OCI-LY7 (cell line): ENCODE results near the gene NCF4. TPM values are rescaled to one million over a fixed set of nuclear protein-coding genes. Genes with fewer than 3 reads are reported as not detected.

ENCODE experiments used
- BruUV-seq: library from RNA; stranded (reverse); fragments of 400-500 nt; replicated peaks from 2 replicates; lab custom pipeline; 2021; lab: Mats Ljungman, UMichigan
- CTCF ChIA-PET: fragments of 300-600 bp; sonication (Branson Sonifier 250); formaldehyde crosslinking; loops from one replicate; lab custom pipeline; 2022; ENCODE audit warnings: antibody characterized with exemption; ENCODE audit not compliant: unreplicated experiment; lab: Charles Lee
- POLR2A ChIA-PET: fragments of 300-600 bp; sonication (Branson Sonifier 250); formaldehyde crosslinking; loops from one replicate; lab custom pipeline; 2022; ENCODE audit warnings: antibody characterized with exemption; lab: Charles Lee
- DNase-seq: peaks from one replicate; pipeline ENCODE4 v3.0.0-alpha.2; 2015; ENCODE audit warnings: low spot score
- H2AFZ ChIP-seq: fragments of 200-600 bp; sonication (generic), shearing (Covaris generic); 2 replicates; pipeline ENCODE4 v1.6.1; 2014; ENCODE audit warnings: mild to moderate bottlenecking, antibody characterized with exemption, low read length, moderate library complexity
- H3K27ac ChIP-seq: fragments of 200-600 bp; sonication (generic); 2 replicates; pipeline ENCODE4 v1.5.1; 2014; ENCODE audit warnings: mixed run types, low read depth, mild to moderate bottlenecking, moderate library complexity, low read length, inconsistent platforms; ENCODE audit not compliant: poor library complexity, severe bottlenecking
- H3K36me3 ChIP-seq: fragments of 200-600 bp; sonication (generic); 2 replicates; pipeline ENCODE4 v1.6.1; 2014; ENCODE audit warnings: mild to moderate bottlenecking, antibody characterized with exemption, low read length, moderate library complexity, mixed read lengths; ENCODE audit not compliant: insufficient read depth
- H3K4me1 ChIP-seq: fragments of 200-600 bp; sonication (generic); 2 replicates; pipeline ENCODE4 v1.5.1; 2014; ENCODE audit warnings: mild to moderate bottlenecking, low read length; ENCODE audit not compliant: insufficient read depth, poor library complexity, severe bottlenecking
- H3K4me2 ChIP-seq: fragments of 200-600 bp; sonication (generic); 2 replicates; pipeline ENCODE4 v1.6.1; 2014; ENCODE audit warnings: mild to moderate bottlenecking, low read length
- H3K4me3 ChIP-seq: fragments of 200-600 bp; sonication (generic); 2 replicates; pipeline ENCODE4 v1.5.1; 2014; ENCODE audit warnings: mild to moderate bottlenecking, low read depth, low read length; ENCODE audit not compliant: poor library complexity, severe bottlenecking
- H3K79me2 ChIP-seq: fragments of 200-600 bp; sonication (generic); 2 replicates; pipeline ENCODE4 v1.6.1; 2016; ENCODE audit warnings: low read depth, mild to moderate bottlenecking, low read length, moderate library complexity, mixed read lengths; ENCODE audit not compliant: insufficient read depth
- H3K9me2 ChIP-seq: fragments of 200-600 bp; sonication (generic); 2 replicates; pipeline ENCODE4 v1.6.1; 2016; ENCODE audit warnings: mild to moderate bottlenecking, low read length, mixed read lengths; ENCODE audit not compliant: insufficient read depth
- H3K9me3 ChIP-seq: fragments of 200-600 bp; sonication (generic); 2 replicates; pipeline ENCODE4 v1.6.1; 2014; ENCODE audit warnings: mild to moderate bottlenecking, mixed run types, low read length, mixed read lengths
- H4K20me1 ChIP-seq: fragments of 200-600 bp; sonication (generic); 2 replicates; pipeline ENCODE4 v1.6.1; 2014; ENCODE audit warnings: mild to moderate bottlenecking, antibody characterized with exemption, low read length, moderate library complexity, mixed read lengths; ENCODE audit not compliant: insufficient read depth
- EZH2phosphoT487 ChIP-seq: fragments of 200-600 bp; sonication (generic); IDR thresholded peaks from 2 replicates; pipeline ENCODE4 v1.6.1; 2018; ENCODE audit warnings: low read depth, borderline replicate concordance, mild to moderate bottlenecking, mixed run types, antibody characterized with exemption, low read length, moderate library complexity, mixed read lengths
- intact Hi-C: fragments of 100-400 bp; cut with micrococcal nuclease; formaldehyde crosslinking; loops from one replicate; pipeline ENCODE4 v1.10.0; 2022; ENCODE audit not compliant: unreplicated experiment
- total RNA-seq, 2 experiments: library from RNA; depleted of rRNA in 1 of 2; stranded (reverse); fragments of >200 nt in 1 of 2; shearing (Covaris generic) in 1 of 2; gene quantifications; 2 replicates each; pipeline ENCODE4 v1.2.3, GENCODE V29; 2014 to 2022
- TF ChIP-seq, protein P1 (sequence below): fragments of 200-600 bp; sonication (generic); conservative IDR thresholded peaks from 2 replicates; pipeline ENCODE4 v1.5.1; 2014; ENCODE audit warnings: mild to moderate bottlenecking, antibody characterized with exemption, low read length, moderate library complexity, mixed read lengths

NCF4 gene
- total RNA-seq, 2 experiments from 2014 or later = 63.6 to 121 TPM

DNA sequence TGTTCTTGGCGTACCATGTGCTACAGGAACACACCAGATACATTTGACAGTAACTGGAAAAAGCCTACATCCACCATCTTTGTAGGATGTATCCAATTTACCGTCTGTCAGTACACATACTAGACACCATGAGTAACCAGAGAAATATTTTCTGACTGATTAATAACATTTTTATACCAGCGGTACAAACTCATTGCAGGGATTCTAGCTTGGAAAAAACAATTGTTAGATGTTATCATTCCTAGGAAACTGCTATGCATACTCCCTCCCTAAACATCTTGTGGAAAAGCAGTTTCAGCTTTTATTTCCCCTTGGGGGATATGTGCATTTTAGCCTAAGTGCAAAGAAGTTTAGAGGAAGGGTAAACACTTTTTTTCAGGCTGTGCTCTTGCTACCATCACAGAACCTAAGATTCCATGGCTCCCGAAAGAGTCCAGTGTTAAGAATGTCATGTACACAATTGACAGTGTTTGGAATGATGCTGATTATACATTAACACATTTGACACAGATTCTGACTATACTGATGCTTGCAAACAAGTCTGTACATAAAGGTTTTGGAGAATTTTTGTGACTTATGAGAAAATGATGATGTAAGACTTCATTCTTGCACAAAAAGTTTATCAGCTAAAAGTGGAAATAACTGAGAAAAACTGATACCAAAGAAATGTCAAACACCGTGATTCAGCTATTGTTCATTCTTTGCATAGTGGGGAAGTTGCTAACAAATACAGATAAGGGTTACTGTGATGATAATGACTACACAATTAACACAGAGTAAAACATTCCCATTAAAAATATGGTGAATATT is 23.7 kb downstream of the NCF4 start:
- no peak for DNase-seq
- intact Hi-C loops = no loop called here
- Histone ChIP-seq H3K4me1 (no peaks in the 10 kb centered on the region), H3K9me3 (peaks cover 15% of the 10 kb centered on the region), H3K36me3 (no peaks in the 10 kb centered on the region), H3K4me3 (no peak overlapping the region), H3K9me2 (no peaks in the 10 kb centered on the region), H3K4me2 (no peak overlapping the region), H3K79me2 (no peaks in the 10 kb centered on the region), H3K27ac (no peak overlapping the region), H2AFZ (no peak overlapping the region), H4K20me1 (no peaks in the 10 kb centered on the region)
- no TSS peak for BruUV-seq
- no peak for TF ChIP-seq EZH2phosphoT487
- TF ChIP-seq, protein P1, sequence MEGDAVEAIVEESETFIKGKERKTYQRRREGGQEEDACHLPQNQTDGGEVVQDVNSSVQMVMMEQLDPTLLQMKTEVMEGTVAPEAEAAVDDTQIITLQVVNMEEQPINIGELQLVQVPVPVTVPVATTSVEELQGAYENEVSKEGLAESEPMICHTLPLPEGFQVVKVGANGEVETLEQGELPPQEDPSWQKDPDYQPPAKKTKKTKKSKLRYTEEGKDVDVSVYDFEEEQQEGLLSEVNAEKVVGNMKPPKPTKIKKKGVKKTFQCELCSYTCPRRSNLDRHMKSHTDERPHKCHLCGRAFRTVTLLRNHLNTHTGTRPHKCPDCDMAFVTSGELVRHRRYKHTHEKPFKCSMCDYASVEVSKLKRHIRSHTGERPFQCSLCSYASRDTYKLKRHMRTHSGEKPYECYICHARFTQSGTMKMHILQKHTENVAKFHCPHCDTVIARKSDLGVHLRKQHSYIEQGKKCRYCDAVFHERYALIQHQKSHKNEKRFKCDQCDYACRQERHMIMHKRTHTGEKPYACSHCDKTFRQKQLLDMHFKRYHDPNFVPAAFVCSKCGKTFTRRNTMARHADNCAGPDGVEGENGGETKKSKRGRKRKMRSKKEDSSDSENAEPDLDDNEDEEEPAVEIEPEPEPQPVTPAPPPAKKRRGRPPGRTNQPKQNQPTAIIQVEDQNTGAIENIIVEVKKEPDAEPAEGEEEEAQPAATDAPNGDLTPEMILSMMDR = no peak
- ChIA-PET POLR2A (no interaction called here), CTCF (no interaction called here)

DNA sequence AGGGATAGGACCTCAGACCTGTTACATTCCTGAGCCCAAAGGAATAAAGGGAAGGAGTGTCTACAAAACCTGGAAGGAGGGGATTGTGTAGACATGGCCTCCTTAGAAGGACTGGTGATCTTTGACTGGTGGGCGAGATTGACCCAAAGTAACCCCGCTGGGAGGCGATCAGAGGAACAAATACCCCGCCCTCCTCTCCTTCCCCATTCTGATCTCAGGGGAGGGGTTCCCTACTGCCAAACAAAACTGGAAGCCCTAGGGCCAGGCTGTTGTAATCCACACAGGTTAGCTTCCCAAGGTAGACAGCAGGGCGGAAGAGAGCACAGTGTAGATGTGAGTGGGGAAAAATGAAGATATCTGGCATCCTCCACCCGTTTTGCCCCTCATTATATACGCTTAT is 24.7 kb downstream of the NCF4 start:
- Histone ChIP-seq H3K4me2 (no peak overlapping the region), H3K9me2 (no peaks in the 10 kb centered on the region), H3K4me1 (no peaks in the 10 kb centered on the region), H2AFZ (no peak overlapping the region), H3K36me3 (no peaks in the 10 kb centered on the region), H4K20me1 (no peaks in the 10 kb centered on the region), H3K27ac (no peak overlapping the region), H3K9me3 (peaks cover 15% of the 10 kb centered on the region), H3K4me3 (no peak overlapping the region), H3K79me2 (no peaks in the 10 kb centered on the region)
- BruUV-seq = no TSS peak
- POLR2A ChIA-PET = no interaction called here
- CTCF ChIA-PET = no interaction called here
- TF ChIP-seq, protein P1 = no peak
- no peak for TF ChIP-seq EZH2phosphoT487
- no peak for DNase-seq
- intact Hi-C loops = no loop called here

GRCh38 chr22:36886016-36886415 is 25.2 kb downstream of the NCF4 start:
- H3K4me2 ChIP-seq = no peak overlapping the region
- BruUV-seq = no TSS peak
- DNase-seq = no peak
- H3K4me3 ChIP-seq = no peak overlapping the region
- H3K9me2 ChIP-seq = no peaks in the 10 kb centered on the region
- POLR2A ChIA-PET = no interaction called here
- no peaks in the 10 kb centered on the region for H4K20me1 ChIP-seq
- intact Hi-C loops = no loop called here
- H3K79me2 ChIP-seq = no peaks in the 10 kb centered on the region
- H3K4me1 ChIP-seq = no peaks in the 10 kb centered on the region
- no peaks in the 10 kb centered on the region for H3K36me3 ChIP-seq
- no peak for TF ChIP-seq EZH2phosphoT487
- TF ChIP-seq, protein P1 = no peak
- no peak overlapping the region for H3K27ac ChIP-seq
- no peak overlapping the region for H2AFZ ChIP-seq
- CTCF ChIA-PET = no interaction called here
- peaks cover 15% of the 10 kb centered on the region for H3K9me3 ChIP-seq
